HepG2 (cell line): Measurements from ENCODE around the gene NFIC. TPM values are rescaled to one million over a fixed set of nuclear protein-coding genes. Genes with fewer than 3 reads are reported as not detected.
A peak's percentile ranks its signal among the peaks of the same experiment; 100 is the strongest.

Experiments used
- GZF1 ChIP-seq: sonication (generic); formaldehyde crosslinking; IDR thresholded peaks from 2 replicates; pipeline ENCODE4 v1.5.1; 2020; ENCODE audit warnings: mild to moderate bottlenecking, missing genetic modification reagents
- HNF4A ChIP-seq: sonication (generic); formaldehyde crosslinking; IDR thresholded peaks from 2 replicates; pipeline ENCODE4 v1.4.0; 2020; ENCODE audit warnings: missing genetic modification reagents
- HOXA3 ChIP-seq: sonication (generic); formaldehyde crosslinking; IDR thresholded peaks from 2 replicates; pipeline ENCODE4 v1.5.0; 2020; ENCODE audit warnings: missing genetic modification reagents
- JARID2 ChIP-seq: sonication (generic); formaldehyde crosslinking; IDR thresholded peaks from 2 replicates; pipeline ENCODE4 v1.8.1; 2023; ENCODE audit warnings: missing genetic modification reagents, inconsistent platforms; ENCODE audit not compliant: insufficient replicate concordance
- MXI1 ChIP-seq: IDR thresholded peaks from 3 replicates; pipeline ENCODE4 v1.6.1; 2012; ENCODE audit warnings: low read depth, low read length, inconsistent platforms, borderline replicate concordance
- NFE2 ChIP-seq: sonication (generic); formaldehyde crosslinking; IDR thresholded peaks from 2 replicates; pipeline ENCODE4 v1.4.0; 2020; ENCODE audit warnings: missing genetic modification reagents
- NFYC ChIP-seq: IDR thresholded peaks from 2 replicates; pipeline ENCODE4 v1.6.1; 2016; ENCODE audit warnings: missing genetic modification reagents, missing compliant biosample characterization
- POLR2AphosphoS5 ChIP-seq: IDR thresholded peaks from 2 replicates; pipeline ENCODE4 v1.6.1; 2012; ENCODE audit warnings: low read depth, low read length
- RCOR2 ChIP-seq: IDR thresholded peaks from 2 replicates; pipeline ENCODE4 v1.6.1; 2016; ENCODE audit warnings: missing biosample characterization, missing genetic modification reagents
- SOX5 ChIP-seq: IDR thresholded peaks from 2 replicates; pipeline ENCODE4 v1.6.1; 2016; ENCODE audit warnings: borderline replicate concordance
- SOX6 ChIP-seq, 2 experiments: fragments of 450-650 bp in 1 of 2; sonication (generic) in 1 of 2; formaldehyde crosslinking in 1 of 2; IDR thresholded peaks; 2 replicates each; pipeline versions ENCODE4 v1.4.0 to v1.6.1; 2017 to 2020; ENCODE audit warnings: antibody characterized with exemption in 1 of 2, mild to moderate bottlenecking in 1 of 2, missing genetic modification reagents in 1 of 2
- SP4 ChIP-seq: sonication (generic); formaldehyde crosslinking; IDR thresholded peaks from 2 replicates; pipeline ENCODE4 v1.8.1; 2023; ENCODE audit warnings: mild to moderate bottlenecking, missing genetic modification reagents
- TFDP1 ChIP-seq: IDR thresholded peaks from 2 replicates; pipeline ENCODE4 v1.6.1; 2016; ENCODE audit warnings: missing compliant biosample characterization, missing genetic modification reagents, borderline replicate concordance
- ZNF230 ChIP-seq: sonication (generic); formaldehyde crosslinking; IDR thresholded peaks from 2 replicates; pipeline ENCODE4 v1.4.0; 2020; ENCODE audit warnings: mild to moderate bottlenecking, missing genetic modification reagents
- ZNF672 ChIP-seq: sonication (generic); formaldehyde crosslinking; IDR thresholded peaks from 2 replicates; pipeline ENCODE4 v1.8.1; 2022; ENCODE audit warnings: missing genetic modification reagents
- polyA plus RNA-seq, 8 experiments: library from polyadenylated mRNA; depleted of rRNA in 3 of 8; stranded (reverse) in 7 of 8; unstranded in 1 of 8; fragments of >200 nt; fragmentation: Illumina TruSeq in 4 of 8; extraction: Trizol in 4 of 8; gene quantifications; 2 replicates each; pipeline versions ENCODE4 v1.2.1 to v1.2.3, GENCODE V29; 2011 to 2016; ENCODE audit warnings: low read depth in 4 of 8, missing spikeins in 1 of 8, mixed read lengths in 1 of 8; ENCODE audit not compliant: insufficient read depth in 1 of 8
- total RNA-seq, 5 experiments: library from RNA; depleted of rRNA; stranded (reverse); fragments of >200 nt; fragmentation: Illumina TruSeq; extraction: Trizol; gene quantifications; 2 replicates each; pipeline ENCODE4 v1.2.3, GENCODE V29; 2016; ENCODE audit warnings: low read depth in 1 of 5
- TF ChIP-seq, protein P1 (sequence below): sonication (generic); formaldehyde crosslinking; conservative IDR thresholded peaks from 2 replicates; pipeline ENCODE4 v1.4.0; 2020; ENCODE audit warnings: mild to moderate bottlenecking, missing genetic modification reagents, moderate library complexity

The NFIC gene
- total and polyA plus RNA-seq, 2 of the 13 experiments (the other 11 are each of a cell fraction or from before 2014, with no cell fraction given), result 1.3 to 2.5 TPM

DNA sequence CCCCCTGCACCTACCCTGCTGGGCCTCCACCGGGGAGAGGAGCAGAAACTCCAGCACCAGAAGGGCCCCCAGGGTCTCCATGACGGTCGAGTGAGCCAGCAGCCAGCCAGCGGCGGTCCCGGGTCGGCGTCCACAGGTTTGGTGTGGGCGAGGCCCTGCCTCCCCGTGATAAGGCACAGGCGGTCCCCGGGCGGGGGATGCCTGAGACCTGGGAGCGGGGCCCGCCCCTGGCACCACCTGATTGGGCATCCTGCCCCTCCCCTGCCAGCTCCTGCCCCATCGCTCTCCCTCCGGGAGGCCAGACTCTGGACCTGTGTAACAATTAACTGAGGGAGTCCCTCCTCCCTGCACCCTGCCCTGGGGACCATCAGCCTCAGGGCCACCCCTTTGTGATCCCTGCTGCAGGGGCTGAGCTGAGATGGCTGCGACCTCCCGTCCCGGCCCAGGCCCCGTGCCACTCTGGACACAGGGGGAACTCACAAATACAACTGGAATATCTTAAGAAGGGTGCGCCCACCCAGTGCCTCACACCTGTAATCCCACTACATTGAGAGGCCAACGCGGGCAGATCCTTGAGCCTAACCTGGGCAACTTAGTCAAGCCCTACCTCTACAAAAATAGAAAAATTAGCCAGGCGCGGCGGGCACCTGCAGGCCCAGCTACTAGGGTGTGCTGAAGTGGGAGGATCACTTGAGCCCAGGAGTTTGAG lies 114.2 kb downstream of the NFIC start, which contains the start of gene SMIM24 (continued):
- TF ChIP-seq SOX6 (IDR thresholded peaks at IDR 0.05), result no peak
- TF ChIP-seq SOX6 (CRISPR knock-in tag; IDR thresholded peaks at IDR 0.05), result peak; percentile 42; the same call in 1 of the 2 replicates
- TF ChIP-seq ZNF672 (CRISPR knock-in tag), result peak; percentile 95
- peak; percentile 48; the same call in 1 of the 2 replicates for TF ChIP-seq NFYC (CRISPR knock-in tag)
- TF ChIP-seq RCOR2 (CRISPR knock-in tag), result 0 out of 2 replicates have a peak, but pooled peaks have one; percentile 26
- TF ChIP-seq SOX5, result peak; percentile 37; the same call in 1 of the 2 replicates
- peak; percentile 30; the same call in 1 of the 2 replicates for TF ChIP-seq HOXA3 (CRISPR knock-in tag)
- peak; percentile 57 for TF ChIP-seq POLR2AphosphoS5
- TF ChIP-seq HNF4A (CRISPR knock-in tag), result peak; percentile 77
- TF ChIP-seq MXI1, result no peak; the same call in 2 of the 3 replicates
- peak; percentile 67 for TF ChIP-seq SP4
- TF ChIP-seq, protein P1, sequence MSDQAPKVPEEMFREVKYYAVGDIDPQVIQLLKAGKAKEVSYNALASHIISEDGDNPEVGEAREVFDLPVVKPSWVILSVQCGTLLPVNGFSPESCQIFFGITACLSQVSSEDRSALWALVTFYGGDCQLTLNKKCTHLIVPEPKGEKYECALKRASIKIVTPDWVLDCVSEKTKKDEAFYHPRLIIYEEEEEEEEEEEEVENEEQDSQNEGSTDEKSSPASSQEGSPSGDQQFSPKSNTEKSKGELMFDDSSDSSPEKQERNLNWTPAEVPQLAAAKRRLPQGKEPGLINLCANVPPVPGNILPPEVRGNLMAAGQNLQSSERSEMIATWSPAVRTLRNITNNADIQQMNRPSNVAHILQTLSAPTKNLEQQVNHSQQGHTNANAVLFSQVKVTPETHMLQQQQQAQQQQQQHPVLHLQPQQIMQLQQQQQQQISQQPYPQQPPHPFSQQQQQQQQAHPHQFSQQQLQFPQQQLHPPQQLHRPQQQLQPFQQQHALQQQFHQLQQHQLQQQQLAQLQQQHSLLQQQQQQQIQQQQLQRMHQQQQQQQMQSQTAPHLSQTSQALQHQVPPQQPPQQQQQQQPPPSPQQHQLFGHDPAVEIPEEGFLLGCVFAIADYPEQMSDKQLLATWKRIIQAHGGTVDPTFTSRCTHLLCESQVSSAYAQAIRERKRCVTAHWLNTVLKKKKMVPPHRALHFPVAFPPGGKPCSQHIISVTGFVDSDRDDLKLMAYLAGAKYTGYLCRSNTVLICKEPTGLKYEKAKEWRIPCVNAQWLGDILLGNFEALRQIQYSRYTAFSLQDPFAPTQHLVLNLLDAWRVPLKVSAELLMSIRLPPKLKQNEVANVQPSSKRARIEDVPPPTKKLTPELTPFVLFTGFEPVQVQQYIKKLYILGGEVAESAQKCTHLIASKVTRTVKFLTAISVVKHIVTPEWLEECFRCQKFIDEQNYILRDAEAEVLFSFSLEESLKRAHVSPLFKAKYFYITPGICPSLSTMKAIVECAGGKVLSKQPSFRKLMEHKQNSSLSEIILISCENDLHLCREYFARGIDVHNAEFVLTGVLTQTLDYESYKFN (CRISPR knock-in tag), result peak; percentile 71
- TF ChIP-seq GZF1, result 0 out of 2 replicates have a peak, but pooled peaks have one; percentile 36
- TF ChIP-seq JARID2, result no peak
- TF ChIP-seq NFE2 (CRISPR knock-in tag), result no peak
- peak; percentile 52; the same call in 1 of the 2 replicates for TF ChIP-seq ZNF230
- TF ChIP-seq TFDP1 (CRISPR knock-in tag), result 0 out of 2 replicates have a peak, but pooled peaks have one; percentile 18
